Tibial nerve (tissue), 4 donors: ENCODE data around the gene RGL4. TPM values are rescaled to one million over a fixed set of nuclear protein-coding genes. Genes with fewer than 3 reads are reported as not detected.
A peak's percentile ranks its signal among the peaks of the same experiment; 100 is the strongest.

Experiments used
- DNase-seq, 2 donors: peaks; one replicate each; pipeline ENCODE4 v3.0.0-alpha.2; 2019; ENCODE audit warnings: low spot score in 2 of 2
- H3K27ac ChIP-seq, 4 donors: fragments of 200-600 bp; sonication (generic) in 3 of 4; one replicate each; pipeline ENCODE4 v1.5.1; 2017 to 2019; ENCODE audit warnings: mild to moderate bottlenecking in 1 of 4
- H3K27me3 ChIP-seq, 2 donors: fragments of 200-600 bp; sonication (generic) in 1 of 2; one replicate each; pipeline versions ENCODE4 v1.5.1 to v1.6.0; 2017 to 2019
- H3K36me3 ChIP-seq, 3 donors: fragments of 200-600 bp; sonication (generic); one replicate each; pipeline ENCODE4 v1.5.1; 2018 to 2019
- H3K4me1 ChIP-seq, 4 donors: fragments of 200-600 bp; sonication (generic) in 3 of 4; one replicate each; pipeline ENCODE4 v1.5.1; 2017 to 2019
- H3K4me3 ChIP-seq, 4 donors: fragments of 200-600 bp; sonication (generic) in 3 of 4; one replicate each; pipeline ENCODE4 v1.5.1; 2017 to 2019; ENCODE audit warnings: mild to moderate bottlenecking in 1 of 4, moderate library complexity in 1 of 4
- H3K9me3 ChIP-seq, 4 donors: fragments of 200-600 bp; sonication (generic) in 3 of 4; one replicate each; pipeline ENCODE4 v1.5.1; 2017 to 2019
- EP300 ChIP-seq, 2 donors: sonication (generic); formaldehyde crosslinking; IDR thresholded peaks; one replicate each; pipeline ENCODE4 v1.6.1; 2017; ENCODE audit warnings: antibody characterized with exemption in 2 of 2, mild to moderate bottlenecking in 1 of 2
- POLR2A ChIP-seq, 2 donors: fragments of 450-650 bp; IDR thresholded peaks; one replicate each; pipeline ENCODE4 v1.6.1; 2017; ENCODE audit warnings: antibody characterized with exemption in 2 of 2, mild to moderate bottlenecking in 2 of 2, moderate library complexity in 2 of 2
- WGBS, 2 donors: methylation state at CpG; one replicate each; pipeline ENCODE4 v1.1.5; 2018; 5-methylcytosine and 5-hydroxymethylcytosine counted together
- total RNA-seq, 4 donors: library from RNA; depleted of rRNA; stranded (reverse); fragments of >200 nt; gene quantifications; one replicate each; pipeline ENCODE4 v1.1.0, GENCODE V29; 2016
- TF ChIP-seq, protein P1 (sequence below), 5 experiments: fragments of 200-600 bp in 3 of 5; fragments of 450-650 bp in 2 of 5; sonication (generic) in 3 of 5; IDR thresholded peaks; one replicate each; pipeline ENCODE4 v1.5.1; 2016 to 2019; ENCODE audit warnings: antibody characterized with exemption in 5 of 5, mild to moderate bottlenecking in 3 of 5, moderate library complexity in 2 of 5

The RGL4 gene
- total RNA-seq, 4 donors from 2014 or later, result not detected

GRCh38 chr22:23693979-23694680 lies 3.3 kb downstream of the RGL4 start:
- WGBS, 2 donors, result 93 to 97% methylated on average over 10 to 11 of the region's 11 CpGs
- Histone ChIP-seq H3K9me3 (no peaks in the 10 kb centered on the region), H3K4me3 (no peak overlapping the region), H3K27me3 (no peaks in the 10 kb centered on the region), H3K27ac (no peak overlapping the region), H3K4me1 (peaks cover 0 to 5% (median 0%) of the 10 kb centered on the region in 4 donors), H3K36me3 (peaks cover 0 to 93% (median 0%) of the 10 kb centered on the region in 3 donors)
- TF ChIP-seq EP300 (IDR thresholded peaks at IDR 0.05), result no peak
- no peak for TF ChIP-seq POLR2A (IDR thresholded peaks at IDR 0.05)
- TF ChIP-seq, protein P1, sequence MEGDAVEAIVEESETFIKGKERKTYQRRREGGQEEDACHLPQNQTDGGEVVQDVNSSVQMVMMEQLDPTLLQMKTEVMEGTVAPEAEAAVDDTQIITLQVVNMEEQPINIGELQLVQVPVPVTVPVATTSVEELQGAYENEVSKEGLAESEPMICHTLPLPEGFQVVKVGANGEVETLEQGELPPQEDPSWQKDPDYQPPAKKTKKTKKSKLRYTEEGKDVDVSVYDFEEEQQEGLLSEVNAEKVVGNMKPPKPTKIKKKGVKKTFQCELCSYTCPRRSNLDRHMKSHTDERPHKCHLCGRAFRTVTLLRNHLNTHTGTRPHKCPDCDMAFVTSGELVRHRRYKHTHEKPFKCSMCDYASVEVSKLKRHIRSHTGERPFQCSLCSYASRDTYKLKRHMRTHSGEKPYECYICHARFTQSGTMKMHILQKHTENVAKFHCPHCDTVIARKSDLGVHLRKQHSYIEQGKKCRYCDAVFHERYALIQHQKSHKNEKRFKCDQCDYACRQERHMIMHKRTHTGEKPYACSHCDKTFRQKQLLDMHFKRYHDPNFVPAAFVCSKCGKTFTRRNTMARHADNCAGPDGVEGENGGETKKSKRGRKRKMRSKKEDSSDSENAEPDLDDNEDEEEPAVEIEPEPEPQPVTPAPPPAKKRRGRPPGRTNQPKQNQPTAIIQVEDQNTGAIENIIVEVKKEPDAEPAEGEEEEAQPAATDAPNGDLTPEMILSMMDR (IDR thresholded peaks at IDR 0.05), result no peak
- DNase-seq, result no peak

GRCh38 chr22:23695141-23695540 lies 4.3 kb downstream of the RGL4 start:
- peaks cover 0 to 5% (median 0%) of the 10 kb centered on the region in 4 donors for H3K4me1 ChIP-seq
- H3K36me3 ChIP-seq, result peaks cover 0 to 93% (median 0%) of the 10 kb centered on the region in 3 donors
- peak overlapping the region in 1 of 4 donors; percentile 78 for H3K27ac ChIP-seq
- no peak overlapping the region for H3K4me3 ChIP-seq
- DNase-seq, result no peak
- no peaks in the 10 kb centered on the region for H3K27me3 ChIP-seq
- TF ChIP-seq, protein P1 (IDR thresholded peaks at IDR 0.05), result no peak
- H3K9me3 ChIP-seq, result no peaks in the 10 kb centered on the region
- 80 to 90% methylated on average over 3 of the region's 3 CpGs for WGBS, 2 donors

DNA sequence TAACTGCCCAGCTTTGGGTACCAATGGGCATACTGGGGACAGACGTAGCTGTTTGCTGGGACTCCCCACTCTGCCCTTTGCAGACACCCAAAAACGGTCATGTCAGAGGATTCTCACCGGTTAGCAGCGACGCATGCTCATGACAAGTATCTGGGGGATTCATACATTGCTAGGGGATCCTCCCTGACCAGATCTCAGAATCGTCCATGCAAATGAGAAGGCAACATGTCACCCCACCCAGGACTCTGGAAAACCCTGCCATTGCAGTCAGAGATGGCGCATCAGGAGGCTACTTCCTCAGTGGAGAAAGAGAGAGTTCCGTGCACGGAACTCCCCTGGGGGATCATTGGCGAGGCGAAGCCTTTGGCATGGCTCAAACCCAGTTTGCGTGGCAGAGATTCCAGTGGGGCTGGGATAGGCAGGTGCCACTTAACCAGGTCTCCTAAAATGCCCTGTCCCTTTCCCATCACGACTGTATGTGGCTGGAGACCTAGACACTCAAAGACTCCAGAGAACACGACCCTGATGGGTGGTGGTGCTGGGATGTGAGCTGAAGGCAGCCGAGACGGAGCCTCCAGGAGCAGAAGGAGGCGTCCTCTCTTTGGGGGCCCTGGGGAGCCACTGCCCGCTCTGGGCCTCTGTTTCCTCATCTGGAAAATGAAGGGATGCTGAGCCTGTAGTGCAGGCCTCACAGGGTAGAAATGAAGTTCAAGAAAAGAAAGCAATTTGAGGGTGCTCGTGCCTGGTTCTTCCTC lies 4.9 kb downstream of the RGL4 start:
- H3K27ac ChIP-seq, result peak overlapping the region in 1 of 4 donors; percentile 78
- no peak for TF ChIP-seq EP300 (IDR thresholded peaks at IDR 0.05)
- TF ChIP-seq, protein P1 (IDR thresholded peaks at IDR 0.05), result no peak
- TF ChIP-seq POLR2A (IDR thresholded peaks at IDR 0.05), result no peak

DNA sequence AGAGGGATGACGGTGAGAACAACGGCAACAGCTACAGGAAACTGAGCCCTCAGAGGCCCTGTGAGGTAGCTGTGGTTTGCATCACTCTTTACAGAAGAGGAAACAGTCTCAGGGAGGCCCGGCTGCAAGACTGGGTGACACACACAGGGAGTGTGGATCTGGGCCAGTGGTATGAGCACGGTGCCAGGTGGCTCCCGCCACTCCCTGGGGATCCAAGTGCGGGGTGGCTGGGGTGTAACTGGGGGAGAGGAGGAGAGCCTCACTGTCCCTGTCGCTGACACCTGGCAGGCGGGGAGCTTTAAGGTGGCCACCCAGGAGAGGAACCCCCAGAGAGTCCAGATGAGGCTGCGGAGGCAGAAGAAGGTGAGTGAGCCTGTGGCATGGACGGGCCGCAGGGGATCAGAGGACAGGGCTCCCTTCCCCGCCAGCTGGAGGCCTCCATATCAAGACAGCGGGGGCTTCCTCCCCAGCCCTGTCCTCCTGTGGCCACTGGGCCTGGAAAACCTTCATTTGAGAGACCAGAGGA lies 5.6 kb downstream of the RGL4 start:
- TF ChIP-seq, protein P1 (IDR thresholded peaks at IDR 0.05), result no peak
- no peak for TF ChIP-seq POLR2A (IDR thresholded peaks at IDR 0.05)
- TF ChIP-seq EP300 (IDR thresholded peaks at IDR 0.05), result no peak
- no peaks in the 10 kb centered on the region for H3K27me3 ChIP-seq
- DNase-seq, result no peak
- peaks cover 0 to 95% (median 0%) of the 10 kb centered on the region in 3 donors for H3K36me3 ChIP-seq
- no peaks in the 10 kb centered on the region for H3K9me3 ChIP-seq
- H3K4me1 ChIP-seq, result peaks cover 0 to 5% (median 0%) of the 10 kb centered on the region in 4 donors
- 75 to 88% methylated on average over 12 to 13 of the region's 13 CpGs for WGBS, 2 donors
- peak overlapping the region in 1 of 4 donors; percentile 78 for H3K27ac ChIP-seq
- H3K4me3 ChIP-seq, result peak overlapping the region in 1 of 4 donors; percentile 1

More for the DNA sequence above, 4.9 kb downstream of the RGL4 start:
- Histone ChIP-seq H3K9me3 (no peaks in the 10 kb centered on the region), H3K4me1 (peaks cover 0 to 5% (median 0%) of the 10 kb centered on the region in 4 donors), H3K4me3 (no peak overlapping the region), H3K27me3 (no peaks in the 10 kb centered on the region), H3K36me3 (peaks cover 0 to 93% (median 0%) of the 10 kb centered on the region in 3 donors)
- no peak for DNase-seq
- WGBS, 2 donors, result 86 to 91% methylated on average over 18 to 19 of the region's 19 CpGs
